ENCODE data around the gene ELOVL6. TPM values are rescaled to one million over a fixed set of nuclear protein-coding genes. Genes with fewer than 3 reads are reported as not detected.

ELOVL6 gene
- total RNA-seq, 2 donors from 2014 or later = 43.7 to 66.3 TPM

GRCh38 chr4:110025056-110025455 is 173.4 kb downstream of the ELOVL6 start:
- TF ChIP-seq CTCF (IDR thresholded peaks at IDR 0.05) = no peak

GRCh38 chr4:110022457-110022856 is 176.0 kb downstream of the ELOVL6 start:
- H3K9me3 ChIP-seq = no peaks in the 10 kb centered on the region
- no peaks in the 10 kb centered on the region for H3K4me1 ChIP-seq
- no peak overlapping the region for H3K9ac ChIP-seq (ENCODE audit: low read depth in 2 of 2, low read length in 2 of 2)
- no peak for TF ChIP-seq CTCF (IDR thresholded peaks at IDR 0.05)
- H3K36me3 ChIP-seq = no peaks in the 10 kb centered on the region
- no peaks in the 10 kb centered on the region for H3K27me3 ChIP-seq
- H3K27ac ChIP-seq = no peak overlapping the region
- no peak overlapping the region for H3K4me3 ChIP-seq
- intact Hi-C loops (cut with DNase I) = no loop called here
- DNase-seq = no peak

More at GRCh38 chr4:110025056-110025455, 173.4 kb downstream of the ELOVL6 start:
- H3K36me3 ChIP-seq = no peaks in the 10 kb centered on the region
- no peak overlapping the region for H3K9ac ChIP-seq (ENCODE audit: low read depth in 2 of 2, low read length in 2 of 2)
- intact Hi-C loops (cut with DNase I) = no loop called here
- DNase-seq = no peak
- H3K4me1 ChIP-seq = no peaks in the 10 kb centered on the region
- no peak overlapping the region for H3K4me3 ChIP-seq
- H3K9me3 ChIP-seq = no peaks in the 10 kb centered on the region
- H3K27ac ChIP-seq = no peak overlapping the region
- no peaks in the 10 kb centered on the region for H3K27me3 ChIP-seq

- no peaks in the 10 kb centered on the region for H3K9me3 ChIP-seq
- H3K4me1 ChIP-seq = no peaks in the 10 kb centered on the region
- no peak overlapping the region for H3K9ac ChIP-seq (ENCODE audit: low read depth in 2 of 2, low read length in 2 of 2)
- H3K27ac ChIP-seq = no peak overlapping the region
- H3K36me3 ChIP-seq = no peaks in the 10 kb centered on the region
- H3K4me3 ChIP-seq = no peak overlapping the region
- no peak for TF ChIP-seq CTCF (IDR thresholded peaks at IDR 0.05)
- intact Hi-C loops (cut with DNase I) = no loop called here
- DNase-seq = no peak
- H3K27me3 ChIP-seq = no peaks in the 10 kb centered on the region
These were observed 177.6 kb downstream of the ELOVL6 start for GRCh38 chr4:110020646-110021443.

GRCh38 chr4:110020139-110020538 is 178.3 kb downstream of the ELOVL6 start:
- Histone ChIP-seq H3K4me3 (no peak overlapping the region), H3K27me3 (no peaks in the 10 kb centered on the region), H3K36me3 (no peaks in the 10 kb centered on the region), H3K27ac (no peak overlapping the region), H3K9ac (ENCODE audit: low read depth in 2 of 2, low read length in 2 of 2) (no peak overlapping the region), H3K4me1 (no peaks in the 10 kb centered on the region), H3K9me3 (no peaks in the 10 kb centered on the region)
- no peak for DNase-seq
- no peak for TF ChIP-seq CTCF (IDR thresholded peaks at IDR 0.05)
- intact Hi-C loops (cut with DNase I) = no loop called here

GRCh38 chr4:110019153-110019552 is 179.3 kb downstream of the ELOVL6 start:
- Histone ChIP-seq H3K9ac (ENCODE audit: low read depth in 2 of 2, low read length in 2 of 2) (no peak overlapping the region), H3K9me3 (no peaks in the 10 kb centered on the region), H3K4me1 (no peaks in the 10 kb centered on the region), H3K27ac (no peak overlapping the region), H3K4me3 (no peak overlapping the region), H3K36me3 (no peaks in the 10 kb centered on the region), H3K27me3 (no peaks in the 10 kb centered on the region)
- no peak for TF ChIP-seq CTCF (IDR thresholded peaks at IDR 0.05)
- intact Hi-C loops (cut with DNase I) = no loop called here
- no peak for DNase-seq
